Fibroblast of lung (primary cell): Measurements from ENCODE around the gene ZNF584. TPM values are rescaled to one million over a fixed set of nuclear protein-coding genes. Genes with fewer than 3 reads are reported as not detected.

Experiments
- DNase-seq, 2 donors: peaks; one replicate each; pipeline versions ENCODE4 v3.0.0 to v3.0.0-alpha.2; 2010; ENCODE audit warnings: low read depth in 2 of 2
- H2AFZ ChIP-seq: 2 replicates; pipeline ENCODE4 v1.5.1; 2012; ENCODE audit warnings: low read length, control low read depth, inconsistent platforms
- H3K27ac ChIP-seq: 2 replicates; pipeline ENCODE4 v1.5.1; 2011; ENCODE audit warnings: low read length, control low read depth; ENCODE audit not compliant: insufficient read depth
- H3K27me3 ChIP-seq: 2 replicates; pipeline ENCODE4 v1.5.1; 2011; ENCODE audit warnings: mild to moderate bottlenecking, low read length; ENCODE audit not compliant: control insufficient read depth, insufficient read depth
- H3K36me3 ChIP-seq: 2 replicates; pipeline ENCODE4 v1.5.1; 2011; ENCODE audit warnings: low read length; ENCODE audit not compliant: control insufficient read depth, insufficient read depth
- H3K4me1 ChIP-seq: 2 replicates; pipeline ENCODE4 v1.5.1; 2011; ENCODE audit warnings: low read length; ENCODE audit not compliant: control insufficient read depth, insufficient read depth; ENCODE audit errors: extremely low read depth
- H3K4me2 ChIP-seq: 2 replicates; pipeline ENCODE4 v1.5.1; 2011; ENCODE audit warnings: low read length, control low read depth; ENCODE audit not compliant: insufficient read depth; ENCODE audit errors: extremely low read depth
- H3K4me3 ChIP-seq, 4 experiments: fragments of 200-600 bp in 1 of 4; sonication (generic) in 1 of 4; replicated peaks in 1 of 4; 2 replicates each; pipeline ENCODE4 v1.5.1; 2011 to 2016; ENCODE audit warnings: low read length in 4 of 4, low read depth in 3 of 4, mild to moderate bottlenecking in 3 of 4, control low read depth in 2 of 4, inconsistent platforms in 1 of 4, mixed read lengths in 1 of 4; ENCODE audit not compliant: insufficient read depth in 1 of 4; ENCODE audit errors: control extremely low read depth in 1 of 4
- H3K79me2 ChIP-seq: 2 replicates; pipeline ENCODE4 v1.5.1; 2012; ENCODE audit warnings: mild to moderate bottlenecking, low read length, inconsistent platforms; ENCODE audit not compliant: control insufficient read depth, insufficient read depth
- H3K9ac ChIP-seq: 2 replicates; pipeline ENCODE4 v1.5.1; 2011; ENCODE audit warnings: mild to moderate bottlenecking, low read length, control low read depth; ENCODE audit not compliant: insufficient read depth
- H3K9me3 ChIP-seq: 2 replicates; pipeline ENCODE4 v1.5.1; 2012; ENCODE audit warnings: low read depth, low read length; ENCODE audit not compliant: control insufficient read depth, insufficient read depth
- H4K20me1 ChIP-seq: 2 replicates; pipeline ENCODE4 v1.5.1; 2011; ENCODE audit warnings: low read length; ENCODE audit not compliant: control insufficient read depth, insufficient read depth; ENCODE audit errors: extremely low read depth
- EZH2 ChIP-seq: IDR thresholded peaks from 2 replicates; pipeline ENCODE4 v1.5.1; 2012; ENCODE audit warnings: low read length, control low read depth, mild to moderate bottlenecking; ENCODE audit errors: missing control alignments
- polyA plus RNA-seq, 2 donors: library from polyadenylated mRNA; depleted of rRNA in 1 of 2; stranded (reverse) in 1 of 2; unstranded in 1 of 2; fragments of >200 nt; gene quantifications; 2 replicates each; pipeline ENCODE4 v1.2.1, GENCODE V29; 2011 to 2012; ENCODE audit warnings: missing spikeins in 1 of 2
- total RNA-seq: library from RNA; depleted of rRNA; stranded (reverse); fragments of >200 nt; gene quantifications from 2 replicates; pipeline ENCODE4 v1.2.1, GENCODE V29; 2014
- TF ChIP-seq, protein P1 (sequence below), 2 donors: IDR thresholded peaks in 1 of 2; conservative IDR thresholded peaks in 1 of 2; 1 replicate in 1 of 2; 2 replicates in 1 of 2; pipeline ENCODE4 v1.5.1; 2011 to 2012; ENCODE audit warnings: low read length in 2 of 2, control low read depth in 1 of 2, inconsistent platforms in 1 of 2, low read depth in 1 of 2, mild to moderate bottlenecking in 1 of 2

Gene ZNF584
- total and polyA plus RNA-seq, 2 donors (not counting 1 experiment from before 2014, with no cell fraction given) = 11.7 to 18.8 TPM

GRCh38 chr19:58450856-58451357, 42.5 kb downstream of the ZNF584 start:
- Histone ChIP-seq H3K4me2 (peak overlapping the region; percentile 100), H3K9me3 (no peaks in the 10 kb centered on the region), H3K27ac (no peak overlapping the region), H3K27me3 (peaks cover 5% of the 10 kb centered on the region), H3K9ac (no peak overlapping the region), H3K4me1 (peaks cover 6% of the 10 kb centered on the region), H3K36me3 (peaks cover 4% of the 10 kb centered on the region), H2AFZ (peak overlapping the region; percentile 96), H3K4me3 (peak overlapping the region; percentile 71 to 93 (median 80)), H3K79me2 (no peaks in the 10 kb centered on the region), H4K20me1 (no peaks in the 10 kb centered on the region)
- TF ChIP-seq, protein P1, sequence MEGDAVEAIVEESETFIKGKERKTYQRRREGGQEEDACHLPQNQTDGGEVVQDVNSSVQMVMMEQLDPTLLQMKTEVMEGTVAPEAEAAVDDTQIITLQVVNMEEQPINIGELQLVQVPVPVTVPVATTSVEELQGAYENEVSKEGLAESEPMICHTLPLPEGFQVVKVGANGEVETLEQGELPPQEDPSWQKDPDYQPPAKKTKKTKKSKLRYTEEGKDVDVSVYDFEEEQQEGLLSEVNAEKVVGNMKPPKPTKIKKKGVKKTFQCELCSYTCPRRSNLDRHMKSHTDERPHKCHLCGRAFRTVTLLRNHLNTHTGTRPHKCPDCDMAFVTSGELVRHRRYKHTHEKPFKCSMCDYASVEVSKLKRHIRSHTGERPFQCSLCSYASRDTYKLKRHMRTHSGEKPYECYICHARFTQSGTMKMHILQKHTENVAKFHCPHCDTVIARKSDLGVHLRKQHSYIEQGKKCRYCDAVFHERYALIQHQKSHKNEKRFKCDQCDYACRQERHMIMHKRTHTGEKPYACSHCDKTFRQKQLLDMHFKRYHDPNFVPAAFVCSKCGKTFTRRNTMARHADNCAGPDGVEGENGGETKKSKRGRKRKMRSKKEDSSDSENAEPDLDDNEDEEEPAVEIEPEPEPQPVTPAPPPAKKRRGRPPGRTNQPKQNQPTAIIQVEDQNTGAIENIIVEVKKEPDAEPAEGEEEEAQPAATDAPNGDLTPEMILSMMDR (conservative IDR thresholded peaks at IDR 0.05 in 1 of 2, IDR thresholded peaks at IDR 0.05 in 1 of 2; ENCODE audit: low read depth in 1 of 2, low read length in 2 of 2) = no peak
- no peak for TF ChIP-seq EZH2
- DNase-seq = no peak

DNA sequence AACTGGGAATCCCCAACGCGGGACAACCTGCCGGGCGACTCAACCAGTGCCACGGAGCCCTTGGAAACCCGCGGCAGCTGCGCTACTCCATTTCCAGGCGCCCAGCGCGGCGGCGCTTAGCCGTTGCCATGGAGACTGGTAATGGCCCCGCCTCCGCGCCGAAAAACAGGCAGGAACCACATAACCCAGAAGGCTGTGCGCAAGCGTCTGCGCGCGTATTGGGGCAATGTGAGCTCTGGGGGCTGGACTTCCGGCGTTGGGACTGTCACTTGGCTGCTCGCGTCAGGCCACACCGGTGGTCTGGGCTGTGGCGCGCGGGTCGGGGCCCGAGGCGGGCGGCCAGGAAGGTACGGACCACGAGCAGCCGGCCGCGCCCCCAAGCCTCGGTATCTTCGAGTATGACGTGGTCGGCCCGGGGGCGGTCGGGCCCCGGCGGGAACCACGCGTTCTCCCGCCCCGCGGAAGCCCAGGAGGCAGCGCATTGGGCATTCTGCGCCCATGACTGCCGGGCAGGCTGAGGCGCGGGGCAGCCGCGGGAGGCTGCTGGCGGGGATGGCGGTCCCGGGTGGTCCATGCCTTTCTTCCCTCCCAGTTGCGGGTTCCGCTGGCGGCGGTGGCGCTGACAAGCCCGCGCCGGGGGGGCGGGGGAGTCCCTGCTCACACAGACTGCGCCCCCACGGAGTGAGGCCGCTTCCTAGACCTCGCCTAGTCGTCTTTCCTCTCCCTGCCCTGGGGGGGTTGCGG, 43.1 kb downstream of the ZNF584 start, which contains the start of gene ZNF324B:
TSS of gene ZNF324B (plus strand) at position 265 of the 744 bp plus-strand sequence. CDS start 2,080 bp downstream, outside the sequence.
- DNase-seq = peak; percentile 92
- H3K27ac ChIP-seq = peak within 1 kb of the TSS; percentile 70
- H3K9me3 ChIP-seq = no peaks in the 10 kb centered on the region
- no peaks in the 10 kb centered on the region for H3K79me2 ChIP-seq
- H3K4me2 ChIP-seq = peak within 1 kb of the TSS; percentile 100
- peaks cover 7% of the 10 kb centered on the region for H3K36me3 ChIP-seq
- peaks cover 6% of the 10 kb centered on the region for H3K4me1 ChIP-seq
- no peaks in the 10 kb centered on the region for H4K20me1 ChIP-seq
- no peaks in the 10 kb centered on the region for H3K27me3 ChIP-seq
- peak within 1 kb of the TSS; percentile 71 to 93 (median 80) for H3K4me3 ChIP-seq
- TF ChIP-seq, protein P1 (conservative IDR thresholded peaks at IDR 0.05 in 1 of 2, IDR thresholded peaks at IDR 0.05 in 1 of 2; ENCODE audit: low read depth in 1 of 2, low read length in 2 of 2) = no peak
- no peak for TF ChIP-seq EZH2
- H3K9ac ChIP-seq = peak within 1 kb of the TSS; percentile 72
- H2AFZ ChIP-seq = peak within 1 kb of the TSS; percentile 96

- H3K9me3 ChIP-seq = no peaks in the 10 kb centered on the region
- H3K4me1 ChIP-seq = peaks cover 6% of the 10 kb centered on the region
- peaks cover 12% of the 10 kb centered on the region for H3K36me3 ChIP-seq
- H3K79me2 ChIP-seq = no peaks in the 10 kb centered on the region
- H3K4me3 ChIP-seq = no peak overlapping the region
- H2AFZ ChIP-seq = no peak overlapping the region
- no peak for DNase-seq
- TF ChIP-seq EZH2 = no peak
- TF ChIP-seq, protein P1 (conservative IDR thresholded peaks at IDR 0.05 in 1 of 2, IDR thresholded peaks at IDR 0.05 in 1 of 2; ENCODE audit: low read depth in 1 of 2, low read length in 2 of 2) = no peak
- no peaks in the 10 kb centered on the region for H4K20me1 ChIP-seq
- H3K9ac ChIP-seq = no peak overlapping the region
- H3K27ac ChIP-seq = no peak overlapping the region
- H3K4me2 ChIP-seq = no peak overlapping the region
- H3K27me3 ChIP-seq = no peaks in the 10 kb centered on the region
These were observed 45.3 kb downstream of the ZNF584 start for GRCh38 chr19:58453743-58454142.
